Measurements from ENCODE around the gene EFCAB5. TPM values are rescaled to one million over a fixed set of nuclear protein-coding genes. Genes with fewer than 3 reads are reported as not detected.
"Not testable (repeated sequence)": the region's sequence is repeated elsewhere in the genome, so short reads cannot be mapped to it uniquely, and the experiment has no call there.

Gene EFCAB5
- total RNA-seq, 1 experiment from 2014 or later: 0.07 TPM

- peak; percentile 97 for DNase-seq
- H3K79me2 ChIP-seq (ENCODE audit: low read length): peaks cover 51% of the 10 kb centered on the region
- peak within 1 kb of the TSS; percentile 88 for H3K9ac ChIP-seq (ENCODE audit: low read length)
- H3K27me3 ChIP-seq (ENCODE audit: low read length): no peaks in the 10 kb centered on the region
- peak within 1 kb of the TSS; percentile 91 for H3K27ac ChIP-seq (ENCODE audit: low read length)
- peak within 1 kb of the TSS; percentile 90 for H3K4me2 ChIP-seq (ENCODE audit: low read depth, low read length, poor library complexity, severe bottlenecking)
- H3K4me1 ChIP-seq (ENCODE audit: low read length): peaks cover 44% of the 10 kb centered on the region
- H3K36me3 ChIP-seq (ENCODE audit: insufficient read depth, low read length): peaks cover 4% of the 10 kb centered on the region; the same call in 1 of the 2 replicates
- H3K9me3 ChIP-seq (ENCODE audit: low read length): no peaks in the 10 kb centered on the region
- no peaks in the 10 kb centered on the region for H4K20me1 ChIP-seq (ENCODE audit: insufficient read depth, low read depth, low read length)
- H2AFZ ChIP-seq (ENCODE audit: low read length): peak within 1 kb of the TSS; percentile 60
- peak within 1 kb of the TSS; percentile 87 for H3K4me3 ChIP-seq (ENCODE audit: low read length)
- H3K9me2 ChIP-seq (replicated peaks; ENCODE audit: insufficient read depth, low read length): no peaks in the 10 kb centered on the region
Observed at GRCh38 chr17:29929533-29930408, 11.7 kb upstream of the EFCAB5 start, which contains the start of gene SSH2. TSS of gene SSH2 (minus strand) at chr17:29930228. CDS start at chr17:29930000, 228 bp downstream.

DNA sequence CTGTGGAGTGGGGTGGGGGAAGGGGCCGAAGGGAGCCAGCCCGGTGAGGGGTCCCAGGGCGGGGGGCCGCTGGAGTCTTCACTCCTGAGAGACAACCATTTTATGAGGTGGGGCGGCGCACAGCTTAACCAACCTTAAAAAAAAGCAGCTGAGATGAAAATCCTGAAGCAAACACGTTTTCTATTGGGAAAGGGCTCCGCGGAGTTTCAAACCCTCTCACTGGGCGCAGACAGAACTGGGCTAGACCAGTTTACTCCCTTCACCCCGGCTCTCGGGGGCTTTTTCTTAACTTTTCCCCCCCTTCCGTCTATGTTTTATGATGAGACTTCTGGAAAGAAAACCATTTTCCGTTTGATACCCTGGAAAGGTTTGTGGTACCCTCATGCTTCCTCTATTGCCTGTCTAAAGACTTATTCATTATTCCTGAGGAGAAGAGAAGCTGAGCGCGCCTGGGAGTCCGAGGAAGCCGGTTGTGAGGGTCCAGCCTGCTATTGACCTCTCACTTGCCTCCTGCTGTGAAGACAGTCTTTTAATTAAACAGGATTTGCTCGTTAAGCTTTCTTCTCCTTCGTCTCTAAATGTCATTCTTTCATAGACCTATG is 10.9 kb upstream of the EFCAB5 start:
- Histone ChIP-seq H3K9me3 (ENCODE audit: low read length) (no peaks in the 10 kb centered on the region), H3K27ac (ENCODE audit: low read length) (peak overlapping the region; percentile 91), H3K79me2 (ENCODE audit: low read length) (peaks cover 44% of the 10 kb centered on the region), H4K20me1 (ENCODE audit: insufficient read depth, low read depth, low read length) (no peaks in the 10 kb centered on the region), H3K4me3 (ENCODE audit: low read length) (peak overlapping the region; percentile 87), H3K9me2 (replicated peaks; ENCODE audit: insufficient read depth, low read length) (no peaks in the 10 kb centered on the region), H3K4me1 (ENCODE audit: low read length) (peaks cover 39% of the 10 kb centered on the region), H3K27me3 (ENCODE audit: low read length) (no peaks in the 10 kb centered on the region), H3K4me2 (ENCODE audit: low read depth, low read length, poor library complexity, severe bottlenecking) (peak overlapping the region; percentile 90), H3K36me3 (ENCODE audit: insufficient read depth, low read length) (peaks cover 4% of the 10 kb centered on the region; the same call in 1 of the 2 replicates), H3K9ac (ENCODE audit: low read length) (peak overlapping the region; percentile 88), H2AFZ (ENCODE audit: low read length) (peak overlapping the region; percentile 60)
- no peak for DNase-seq

DNA sequence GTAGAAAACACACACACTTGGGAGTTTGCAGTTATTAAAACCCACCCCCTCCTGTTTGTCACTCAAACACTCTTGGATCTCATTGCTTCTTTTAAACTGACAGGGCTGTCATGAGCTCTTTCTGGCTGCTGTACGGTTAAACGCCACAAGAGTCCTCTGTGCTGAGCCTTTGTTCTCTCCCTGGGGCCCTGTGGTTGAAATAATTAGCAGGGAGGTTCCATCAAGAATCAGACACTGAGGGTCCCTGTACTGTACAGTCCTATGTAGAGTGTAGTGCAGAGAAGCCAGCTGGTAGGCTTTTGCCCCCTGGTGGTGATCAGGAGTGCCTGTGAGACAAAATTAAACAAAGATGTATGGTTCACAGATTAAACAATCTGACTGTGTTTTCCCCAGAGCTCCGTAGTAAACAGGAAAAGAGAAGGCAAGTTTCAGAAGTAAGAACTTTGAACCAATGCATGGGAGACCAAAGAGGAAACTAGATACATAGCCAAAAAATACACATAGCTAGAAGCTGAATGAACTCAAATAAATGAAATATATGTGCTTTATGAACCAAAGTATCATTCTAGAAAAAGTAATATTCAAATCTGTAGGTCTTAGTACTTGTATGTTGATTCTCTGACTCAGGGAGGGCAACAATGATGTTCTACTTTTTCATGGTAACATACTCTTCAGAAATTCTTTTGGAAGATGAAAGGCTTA is 10.1 kb upstream of the EFCAB5 start:
- Histone ChIP-seq H3K9me2 (replicated peaks; ENCODE audit: insufficient read depth, low read length) (no peaks in the 10 kb centered on the region), H3K4me2 (ENCODE audit: low read depth, low read length, poor library complexity, severe bottlenecking) (peak overlapping the region; percentile 90), H2AFZ (ENCODE audit: low read length) (peak overlapping the region; percentile 44), H3K4me3 (ENCODE audit: low read length) (peak overlapping the region; percentile 87), H3K27me3 (ENCODE audit: low read length) (no peaks in the 10 kb centered on the region), H3K4me1 (ENCODE audit: low read length) (peaks cover 36% of the 10 kb centered on the region), H3K36me3 (ENCODE audit: insufficient read depth, low read length) (peaks cover 4% of the 10 kb centered on the region; the same call in 1 of the 2 replicates), H4K20me1 (ENCODE audit: insufficient read depth, low read depth, low read length) (no peaks in the 10 kb centered on the region), H3K27ac (ENCODE audit: low read length) (peak overlapping the region; percentile 91), H3K9me3 (ENCODE audit: low read length) (no peaks in the 10 kb centered on the region), H3K79me2 (ENCODE audit: low read length) (peaks cover 36% of the 10 kb centered on the region), H3K9ac (ENCODE audit: low read length) (peak overlapping the region; percentile 88)
- DNase-seq: peak; percentile 98

- Histone ChIP-seq H3K4me3 (ENCODE audit: low read length) (no peak overlapping the region), H3K36me3 (ENCODE audit: insufficient read depth, low read length) (no peaks in the 10 kb centered on the region), H3K9me2 (replicated peaks; ENCODE audit: insufficient read depth, low read length) (no peaks in the 10 kb centered on the region), H2AFZ (ENCODE audit: low read length) (no peak overlapping the region), H3K27ac (ENCODE audit: low read length) (no peak overlapping the region), H4K20me1 (ENCODE audit: insufficient read depth, low read depth, low read length) (no peaks in the 10 kb centered on the region), H3K4me1 (ENCODE audit: low read length) (peaks cover 16% of the 10 kb centered on the region), H3K4me2 (ENCODE audit: low read depth, low read length, poor library complexity, severe bottlenecking) (no peak overlapping the region), H3K79me2 (ENCODE audit: low read length) (peaks cover 16% of the 10 kb centered on the region), H3K9ac (ENCODE audit: low read length) (no peak overlapping the region), H3K9me3 (ENCODE audit: low read length) (no peaks in the 10 kb centered on the region), H3K27me3 (ENCODE audit: low read length) (no peaks in the 10 kb centered on the region)
- no peak for DNase-seq
Observed at GRCh38 chr17:29933379-29933778, 8.1 kb upstream of the EFCAB5 start.

GRCh38 chr17:29935909-29936308 is 5.5 kb upstream of the EFCAB5 start:
- H3K4me2 ChIP-seq (ENCODE audit: low read depth, low read length, poor library complexity, severe bottlenecking); H4K20me1 ChIP-seq (ENCODE audit: insufficient read depth, low read depth, low read length); H3K79me2 ChIP-seq (ENCODE audit: low read length); H3K4me1 ChIP-seq (ENCODE audit: low read length); H2AFZ ChIP-seq (ENCODE audit: low read length); H3K9ac ChIP-seq (ENCODE audit: low read length); H3K27ac ChIP-seq (ENCODE audit: low read length); H3K4me3 ChIP-seq (ENCODE audit: low read length); H3K36me3 ChIP-seq (ENCODE audit: insufficient read depth, low read length); H3K27me3 ChIP-seq (ENCODE audit: low read length); H3K9me2 ChIP-seq (replicated peaks; ENCODE audit: insufficient read depth, low read length); DNase-seq; H3K9me3 ChIP-seq (ENCODE audit: low read length): not testable (repeated sequence)

GRCh38 chr17:29936724-29937123 is 4.7 kb upstream of the EFCAB5 start:
- Histone ChIP-seq H3K79me2 (ENCODE audit: low read length) (no peaks in the 10 kb centered on the region), H4K20me1 (ENCODE audit: insufficient read depth, low read depth, low read length) (no peaks in the 10 kb centered on the region), H3K4me3 (ENCODE audit: low read length) (no peak overlapping the region), H3K27ac (ENCODE audit: low read length) (no peak overlapping the region), H3K36me3 (ENCODE audit: insufficient read depth, low read length) (no peaks in the 10 kb centered on the region), H3K9me3 (ENCODE audit: low read length) (no peaks in the 10 kb centered on the region), H3K4me2 (ENCODE audit: low read depth, low read length, poor library complexity, severe bottlenecking) (no peak overlapping the region), H2AFZ (ENCODE audit: low read length) (no peak overlapping the region), H3K9ac (ENCODE audit: low read length) (no peak overlapping the region), H3K4me1 (ENCODE audit: low read length) (peaks cover 3% of the 10 kb centered on the region), H3K27me3 (ENCODE audit: low read length) (no peaks in the 10 kb centered on the region), H3K9me2 (replicated peaks; ENCODE audit: insufficient read depth, low read length) (no peaks in the 10 kb centered on the region)
- no peak for DNase-seq

DNA sequence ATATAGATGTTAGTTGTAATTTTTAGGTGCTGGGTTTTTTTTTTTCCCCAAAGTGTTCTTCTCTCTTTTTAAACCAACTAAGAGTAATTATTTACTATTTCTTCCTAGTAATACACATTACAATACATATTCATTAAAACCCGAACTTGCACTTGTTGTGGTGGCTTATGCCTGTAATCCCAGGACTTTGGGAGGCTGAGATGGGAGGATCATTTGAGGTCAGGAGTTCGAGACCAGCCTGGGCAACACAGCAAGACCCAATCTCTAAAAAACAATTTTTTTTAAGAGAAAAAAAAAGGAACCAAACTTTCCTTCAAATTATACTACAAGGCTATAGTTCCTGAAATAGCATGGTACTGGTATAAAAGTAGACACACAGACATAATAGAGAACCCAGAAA is 3.8 kb downstream of the EFCAB5 start:
- Histone ChIP-seq H3K9me3 (ENCODE audit: low read length) (no peaks in the 10 kb centered on the region), H3K4me2 (ENCODE audit: low read depth, low read length, poor library complexity, severe bottlenecking) (no peak overlapping the region), H3K4me1 (ENCODE audit: low read length) (peaks cover 13% of the 10 kb centered on the region), H3K4me3 (ENCODE audit: low read length) (no peak overlapping the region), H3K9ac (ENCODE audit: low read length) (no peak overlapping the region), H3K27me3 (ENCODE audit: low read length) (no peaks in the 10 kb centered on the region), H2AFZ (ENCODE audit: low read length) (no peak overlapping the region), H3K9me2 (replicated peaks; ENCODE audit: insufficient read depth, low read length) (no peaks in the 10 kb centered on the region), H3K79me2 (ENCODE audit: low read length) (no peaks in the 10 kb centered on the region), H3K36me3 (ENCODE audit: insufficient read depth, low read length) (no peaks in the 10 kb centered on the region), H3K27ac (ENCODE audit: low read length) (no peak overlapping the region), H4K20me1 (ENCODE audit: insufficient read depth, low read depth, low read length) (no peaks in the 10 kb centered on the region)
- no peak for DNase-seq
